GM19328 (cell line): ENCODE data around the gene FRMPD2.
"Not testable (repeated sequence)": the region's sequence is repeated elsewhere in the genome, so short reads cannot be mapped to it uniquely, and the experiment has no call there.

Experiments used
- ATAC-seq: cut with Tn5 transposase; IDR thresholded peaks from one replicate; pipeline ENCODE4 v1.9.1; 2021; ENCODE audit warnings: mild to moderate bottlenecking, moderate library complexity; ENCODE audit not compliant: unreplicated experiment

Gene FRMPD2

DNA sequence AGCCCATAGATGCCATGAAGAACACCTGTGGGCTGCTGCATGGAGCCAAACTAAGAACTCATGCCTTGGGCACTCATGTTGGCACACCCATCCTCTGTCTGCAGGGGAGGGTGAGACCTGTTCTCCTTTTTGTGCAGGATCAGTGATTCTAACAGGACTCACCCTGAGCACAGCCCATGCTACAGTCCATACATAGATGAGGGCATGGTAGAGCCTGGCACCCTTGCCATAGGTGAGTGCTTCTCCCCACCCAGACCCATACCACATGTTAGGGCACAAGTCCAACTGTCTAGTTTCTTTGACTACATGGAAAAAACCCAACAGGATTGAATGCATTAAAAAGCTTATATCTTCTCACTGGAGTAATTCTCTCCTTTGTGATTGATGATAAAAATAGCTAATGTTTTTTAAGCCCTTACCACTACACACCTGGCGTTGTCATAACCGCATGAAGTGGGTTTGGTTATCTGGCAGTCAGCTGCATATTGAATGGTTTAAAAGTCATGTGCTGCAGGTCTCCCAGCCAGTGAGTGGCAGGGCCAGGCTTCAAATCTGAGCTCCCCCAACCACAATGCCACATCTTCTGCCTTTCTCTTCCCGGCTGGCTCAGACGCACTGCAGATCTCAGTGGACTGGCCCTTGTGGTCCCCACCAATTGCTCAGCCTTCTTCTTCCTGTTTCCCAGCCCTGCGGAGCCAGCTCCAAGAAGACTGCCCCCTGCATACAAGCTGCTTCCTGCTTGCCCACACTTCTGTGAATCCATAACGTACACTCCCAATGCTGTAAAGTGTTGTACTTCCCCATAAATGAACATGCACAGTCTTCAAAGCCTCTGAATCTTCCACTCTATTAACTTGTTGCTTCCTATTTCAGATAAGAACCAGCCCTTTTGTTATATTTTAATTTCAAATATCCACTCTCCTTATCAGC lies 120.0 kb downstream of the FRMPD2 start:
- not testable (repeated sequence) for ATAC-seq

DNA sequence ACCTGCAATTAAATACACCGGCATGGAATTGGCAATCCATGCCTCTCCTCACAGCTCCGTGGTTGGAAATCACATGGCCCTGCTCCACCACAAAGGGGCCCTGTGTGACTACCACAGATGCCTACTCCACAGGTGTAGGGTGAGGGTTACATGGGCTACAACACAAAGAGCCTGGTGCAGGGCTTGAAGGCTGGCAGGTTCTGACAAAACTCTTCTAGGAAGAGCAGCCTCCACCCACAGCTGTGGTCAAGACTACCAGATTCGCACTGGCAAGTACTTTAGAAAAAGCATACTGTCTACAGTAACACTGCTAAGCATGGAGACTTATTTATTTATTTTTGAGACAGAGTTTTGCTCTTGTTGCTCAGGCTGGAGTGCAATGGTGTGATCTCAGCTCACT lies 126.9 kb downstream of the FRMPD2 start:
- not testable (repeated sequence) for ATAC-seq

DNA sequence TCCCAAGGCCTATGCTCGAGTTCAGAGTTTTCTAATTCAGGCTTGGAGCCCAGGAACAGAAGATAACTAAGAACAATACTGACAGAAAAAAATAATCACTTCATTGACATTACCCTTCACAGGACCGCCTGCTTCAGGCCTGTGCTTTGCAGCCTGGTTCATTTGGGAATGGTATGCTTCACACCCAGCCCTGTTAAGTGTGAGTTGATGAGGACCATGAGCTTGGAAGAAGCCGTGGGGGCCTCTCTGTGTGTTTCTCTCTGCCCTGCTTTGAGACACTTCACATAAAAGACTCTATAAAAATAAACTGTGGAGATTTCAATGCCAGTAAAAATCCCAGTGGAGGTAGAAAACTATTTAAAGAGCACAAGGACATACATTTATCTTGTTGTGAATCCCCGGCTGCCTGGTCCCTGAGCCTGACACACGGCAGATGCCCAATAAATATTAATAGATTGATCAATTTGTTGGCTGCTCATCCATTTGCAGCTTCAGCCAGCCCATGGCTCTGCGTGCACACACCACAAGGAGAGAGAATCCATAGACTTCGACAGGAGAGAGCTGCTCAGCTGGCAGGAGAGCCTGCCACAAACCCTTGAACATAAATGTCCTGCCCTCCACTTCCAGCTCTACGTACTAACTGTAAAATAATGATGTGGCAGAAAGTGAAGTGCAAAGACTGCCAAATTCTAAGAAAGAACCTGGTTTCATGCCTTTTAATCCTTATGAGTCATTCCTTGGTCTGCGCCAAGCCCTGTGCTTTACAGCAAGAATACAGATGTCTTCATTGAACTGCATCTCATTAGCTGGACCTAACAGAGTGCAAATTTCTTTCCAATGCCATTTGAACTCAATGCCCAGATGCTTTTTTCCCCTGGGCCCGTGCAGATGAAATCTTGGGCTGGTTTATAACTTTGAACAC lies 130.5 kb downstream of the FRMPD2 start:
- not testable (repeated sequence) for ATAC-seq

DNA sequence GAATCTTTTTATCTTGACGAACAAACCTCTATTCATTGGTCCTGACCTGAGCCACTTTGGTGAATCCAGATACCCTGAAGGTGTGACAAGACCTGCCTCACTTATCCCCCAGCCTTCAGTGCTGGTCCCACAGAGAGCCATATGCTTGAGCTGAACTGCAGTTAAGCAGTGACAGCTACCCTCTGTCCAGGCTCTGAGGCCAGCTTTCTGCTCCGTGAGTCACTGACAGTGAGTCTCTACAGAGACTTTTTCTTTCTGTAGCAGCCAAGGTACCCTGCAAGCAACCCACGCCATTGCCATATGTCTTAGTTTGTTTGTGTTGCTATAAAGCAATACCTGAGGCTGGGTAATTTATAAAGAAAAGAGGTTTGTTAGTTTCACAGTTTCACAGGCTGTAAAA lies 133.5 kb downstream of the FRMPD2 start:
- ATAC-seq = not testable (repeated sequence)

DNA sequence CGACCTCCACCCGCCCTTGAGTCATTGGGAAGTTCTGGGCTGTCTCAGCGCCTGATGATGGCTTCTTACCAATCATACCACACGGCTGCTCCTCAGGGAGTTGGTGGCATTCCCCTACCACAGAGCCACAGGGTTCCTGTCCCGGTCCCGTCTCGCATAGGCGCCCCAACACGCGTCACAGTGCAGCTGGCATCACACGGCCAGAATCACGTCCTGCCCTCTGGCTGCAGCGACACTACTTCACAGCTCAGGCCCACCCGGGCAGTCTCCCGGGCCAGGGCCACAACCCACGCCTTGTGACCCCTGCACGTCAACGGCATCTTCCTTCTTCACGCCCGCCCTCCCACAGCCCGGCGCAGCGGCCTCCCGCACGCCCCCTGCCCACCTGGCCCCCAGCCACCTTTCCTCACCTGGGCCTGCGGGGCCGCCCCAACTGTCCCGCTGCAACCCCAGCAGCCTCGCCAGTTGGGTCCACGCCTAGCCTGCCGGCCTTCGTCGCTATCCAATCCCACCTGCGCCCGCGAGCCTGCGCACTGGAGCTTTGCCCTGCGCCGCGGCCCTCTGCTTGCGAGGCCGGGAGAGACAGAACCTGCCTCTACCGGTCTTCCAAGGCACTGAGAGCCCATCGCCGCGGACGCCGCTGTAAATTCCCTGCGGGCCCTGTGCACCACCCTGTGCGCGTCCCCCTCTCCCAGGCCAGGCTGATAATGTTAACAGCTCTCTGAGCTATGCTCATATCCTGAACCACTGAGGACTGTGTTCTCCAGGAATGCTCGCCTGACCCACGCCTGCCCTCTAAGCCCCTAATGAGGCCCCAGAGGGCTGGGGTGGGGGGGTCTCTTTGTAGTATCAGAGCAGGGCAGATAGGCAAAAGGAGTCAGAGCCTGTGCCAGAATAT lies 134.3 kb downstream of the FRMPD2 start:
- not testable (repeated sequence) for ATAC-seq

DNA sequence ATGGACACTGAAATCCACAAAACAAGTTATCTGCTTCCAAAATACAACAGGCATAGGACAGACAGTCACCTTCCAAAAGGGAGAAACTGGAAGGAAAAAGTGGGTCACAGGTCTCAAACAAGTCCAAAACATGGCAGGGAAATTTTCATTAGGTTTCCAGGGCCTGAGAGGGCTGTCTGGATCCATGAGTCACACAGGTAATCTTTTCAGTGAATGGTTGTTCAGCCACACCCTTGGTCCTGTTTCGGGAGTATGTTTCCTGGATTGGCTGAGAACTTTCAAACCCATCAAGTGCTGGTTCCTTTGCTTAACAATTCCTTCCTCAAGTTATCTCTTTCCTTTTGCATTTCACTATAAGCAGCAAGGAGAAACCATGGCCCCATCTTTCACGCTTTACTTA lies 145.5 kb downstream of the FRMPD2 start:
- not testable (repeated sequence) for ATAC-seq

DNA sequence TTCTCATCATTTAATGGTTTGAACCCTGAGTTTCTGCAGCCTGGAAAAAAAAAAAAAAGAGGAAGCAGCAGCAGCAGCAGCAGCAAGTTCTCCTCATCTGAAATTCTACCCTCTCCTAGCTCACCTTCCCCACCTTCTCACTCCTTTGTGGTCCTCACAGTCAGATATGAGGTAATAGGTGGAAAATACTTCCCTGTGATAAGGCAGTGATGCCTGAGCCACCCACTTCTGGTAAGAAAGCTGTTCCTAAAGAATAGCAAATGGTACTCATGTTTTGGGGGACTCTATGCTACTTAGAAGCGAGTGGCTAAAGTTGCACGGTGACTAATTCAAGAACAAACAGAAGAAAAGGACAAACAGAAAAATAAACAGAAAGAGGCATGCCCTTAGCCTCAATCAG lies 148.2 kb downstream of the FRMPD2 start:
- ATAC-seq = not testable (repeated sequence)

DNA sequence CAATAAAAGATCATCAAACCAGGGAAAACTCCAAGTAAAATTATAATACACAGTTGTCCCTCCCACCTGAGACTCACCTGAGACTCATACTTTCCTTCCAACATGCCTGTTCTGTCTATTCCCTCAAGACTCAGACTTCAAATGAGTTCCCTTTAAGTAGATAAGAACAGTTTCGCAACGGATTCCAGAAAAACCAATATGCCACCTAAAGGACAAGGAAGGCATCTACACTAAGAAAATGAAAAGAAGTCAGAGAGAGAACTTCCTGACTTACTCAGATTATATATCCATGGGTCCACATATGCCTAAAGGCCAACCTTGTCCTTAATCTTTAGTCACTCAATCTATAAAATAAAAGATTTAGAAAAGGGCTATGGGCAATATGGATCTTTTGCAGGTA lies 148.9 kb downstream of the FRMPD2 start:
- ATAC-seq = not testable (repeated sequence)

DNA sequence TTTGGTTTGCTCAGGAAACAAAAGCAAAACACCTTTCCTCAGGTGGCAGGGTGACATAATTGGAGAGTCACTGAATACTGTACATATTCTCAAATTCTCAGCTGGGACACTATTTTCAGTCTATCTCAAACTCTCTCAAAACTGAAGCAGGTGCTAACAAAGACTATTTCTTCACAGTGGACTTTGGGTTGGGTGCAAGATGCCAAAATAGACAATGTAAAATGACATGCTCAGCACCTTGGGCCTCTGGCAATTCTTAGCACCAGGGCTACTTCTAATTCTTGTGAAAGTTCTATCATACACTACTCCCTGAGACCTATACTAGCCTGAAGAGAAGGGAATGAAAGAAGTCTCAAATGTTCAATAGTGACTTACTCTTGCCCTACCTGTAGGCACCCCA lies 151.9 kb downstream of the FRMPD2 start:
- ATAC-seq = not testable (repeated sequence)

DNA sequence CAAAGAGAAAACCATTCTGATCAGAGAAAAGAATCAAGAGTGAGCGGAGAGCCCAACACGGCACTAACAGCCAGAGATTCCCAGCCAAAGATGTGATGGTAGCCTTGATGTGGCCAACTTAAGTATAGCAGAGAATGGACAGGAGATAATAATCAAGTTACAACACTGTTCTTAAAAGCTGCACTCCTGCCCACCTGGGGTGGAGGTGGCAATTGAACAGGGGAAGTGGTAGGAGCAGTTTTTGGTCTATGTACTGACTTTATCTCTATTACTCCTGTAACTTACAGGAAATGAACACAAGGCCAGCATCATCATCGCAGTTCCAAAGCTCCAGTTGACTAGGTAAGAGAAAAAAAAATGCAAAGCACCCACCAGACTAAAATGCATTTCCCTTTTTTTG lies 164.2 kb downstream of the FRMPD2 start:
- ATAC-seq = not testable (repeated sequence)
